NCI-H446 (cell line): ENCODE measurements around the gene LLPH.
A peak's percentile ranks its signal among the peaks of the same experiment; 100 is the strongest.

Experiments used
- DNase-seq, 2 experiments: peaks; one replicate each; lab custom pipeline; 2025; lab: John Stamatoyannopoulos, UW

Gene LLPH

DNA sequence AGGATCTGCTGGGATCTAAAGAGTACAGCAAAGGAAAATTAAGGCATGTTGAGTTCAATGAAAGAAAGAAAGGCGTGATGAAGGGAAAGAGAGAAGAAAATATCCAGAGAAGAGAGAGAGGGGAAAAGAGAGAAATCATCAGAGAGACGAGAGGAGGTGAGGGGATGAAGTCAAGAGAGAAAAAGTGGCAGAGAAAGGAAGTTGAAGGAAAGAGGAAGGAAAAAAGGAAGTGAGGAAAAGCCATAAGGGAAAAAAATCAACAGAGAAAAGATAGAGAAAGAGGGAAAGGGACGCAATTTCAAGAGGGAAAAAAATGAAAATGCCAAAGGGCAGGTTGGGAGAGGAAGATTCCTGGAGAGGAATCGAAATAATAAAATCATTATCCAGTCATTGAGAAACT, 40.4 kb downstream of the LLPH start:
- no peak for DNase-seq

DNA sequence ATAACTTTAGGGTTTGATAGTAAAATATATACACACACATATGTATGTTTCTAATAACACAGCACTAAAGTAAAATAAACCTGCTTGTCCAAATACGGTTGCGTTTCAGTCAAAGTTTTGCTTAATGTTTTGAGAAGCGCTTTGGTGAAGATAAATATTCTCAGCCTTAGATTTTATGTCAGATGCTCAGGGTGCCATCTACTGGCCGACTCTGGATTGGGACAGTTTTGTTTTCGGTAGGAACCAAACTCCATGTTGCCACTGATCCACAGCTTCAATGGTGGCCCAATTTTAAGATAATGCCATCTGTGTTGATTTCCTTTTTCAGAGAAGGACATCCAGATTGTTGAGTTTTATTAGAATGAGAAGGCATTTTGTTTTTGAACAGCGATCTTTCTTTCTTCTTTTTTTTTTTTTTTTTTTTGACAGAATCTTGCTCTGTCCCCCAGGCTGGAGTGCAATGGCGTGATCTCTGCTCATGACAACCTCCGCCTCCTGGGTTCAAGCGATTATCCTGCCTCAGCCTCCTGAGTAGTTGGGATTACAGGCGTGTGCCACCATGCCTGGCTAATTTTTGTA, 43.1 kb downstream of the LLPH start:
- peak; percentile 52 to 80 for DNase-seq

DNA sequence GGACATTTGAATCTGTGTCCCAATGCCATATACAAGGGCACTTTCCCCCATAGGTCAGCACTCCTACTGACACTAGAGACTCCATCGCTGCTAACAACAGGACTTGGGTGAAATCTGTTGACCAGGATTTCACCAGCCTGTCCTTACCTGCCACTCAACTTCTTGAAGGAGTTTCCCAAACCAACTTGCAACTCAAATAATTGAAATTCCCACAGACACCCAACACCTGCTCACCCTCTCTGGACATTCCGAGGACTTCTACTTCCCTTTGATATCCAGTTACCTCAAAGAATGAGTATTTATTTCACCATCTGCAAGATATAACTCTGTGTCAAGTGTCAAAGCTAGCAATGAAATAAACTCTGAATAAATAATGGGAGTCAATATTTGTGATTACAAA, 44.6 kb downstream of the LLPH start:
- DNase-seq: no peak

DNA sequence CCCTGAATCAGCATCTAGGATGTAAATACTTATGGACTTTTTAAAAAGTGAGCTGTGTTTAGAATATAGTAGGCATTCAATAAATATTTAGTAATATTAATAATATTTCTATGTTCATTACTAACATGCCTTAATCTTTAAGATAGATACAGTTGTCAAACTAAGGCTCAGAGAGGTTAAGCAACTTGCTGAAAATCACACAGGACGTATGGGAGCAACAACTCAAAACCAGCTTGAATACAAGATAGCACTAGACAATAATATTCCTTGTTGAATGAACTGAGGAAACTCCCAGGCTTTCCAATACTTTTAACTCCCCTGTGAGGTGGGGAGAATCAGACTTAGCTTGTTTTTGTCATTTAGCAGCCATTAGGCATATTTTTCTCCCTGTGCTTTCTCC, 45.3 kb downstream of the LLPH start:
- DNase-seq: no peak

DNA sequence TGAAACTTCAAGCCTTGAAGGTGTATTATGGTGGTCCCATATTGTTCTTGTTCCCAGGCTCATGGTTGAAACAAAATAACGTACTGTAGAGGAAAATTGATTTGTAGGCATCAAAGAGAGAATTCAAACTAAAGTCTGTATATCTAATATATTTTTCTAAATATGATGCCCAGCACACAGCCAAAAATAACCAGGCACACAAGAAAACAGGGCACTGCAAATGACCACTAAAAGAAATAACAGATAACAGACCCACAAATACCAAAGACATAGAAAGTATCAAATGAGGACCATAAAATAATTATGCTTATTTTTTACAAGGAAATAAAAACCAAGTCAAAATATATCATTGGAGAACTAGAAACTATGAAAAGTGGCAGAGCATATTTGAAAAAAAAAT, 46.8 kb downstream of the LLPH start:
- no peak for DNase-seq

DNA sequence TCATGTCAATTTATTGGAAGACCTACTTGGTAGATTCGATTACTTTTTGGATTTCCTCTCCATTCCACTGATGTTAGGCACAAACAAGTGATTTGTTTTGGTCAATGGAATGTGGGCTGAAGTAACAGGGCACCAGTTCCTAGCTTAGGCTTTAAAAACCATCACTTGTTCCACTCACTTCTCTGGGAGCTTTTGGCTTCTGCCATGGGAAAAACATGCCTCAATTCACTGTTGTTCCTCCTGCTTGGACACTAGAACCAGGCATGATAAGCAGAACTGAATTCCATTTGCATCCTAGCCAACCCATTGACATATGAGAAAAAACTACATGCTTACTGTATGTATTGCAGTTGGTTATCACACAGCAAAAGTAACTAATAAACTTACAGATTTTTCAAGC, 47.8 kb downstream of the LLPH start:
- no peak for DNase-seq

DNA sequence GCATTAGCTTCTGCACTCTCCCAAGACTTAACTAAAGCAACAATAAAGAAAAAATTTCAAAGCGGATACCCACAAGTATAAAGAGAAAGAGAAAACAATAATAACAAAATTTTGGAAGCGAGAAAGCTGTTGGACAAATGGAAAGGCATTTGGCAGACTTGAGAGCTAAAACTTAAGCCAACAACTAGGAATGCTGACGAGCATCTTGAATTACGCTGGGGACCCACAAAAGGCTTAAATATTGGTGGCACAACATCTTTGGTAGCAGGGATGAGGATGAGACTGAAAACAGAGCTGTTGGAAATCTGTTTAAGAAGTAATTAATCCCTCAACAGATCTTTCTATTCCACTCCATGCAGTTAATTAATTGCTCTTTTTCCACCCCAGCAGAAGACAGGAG, 49.8 kb downstream of the LLPH start:
- no peak for DNase-seq

DNA sequence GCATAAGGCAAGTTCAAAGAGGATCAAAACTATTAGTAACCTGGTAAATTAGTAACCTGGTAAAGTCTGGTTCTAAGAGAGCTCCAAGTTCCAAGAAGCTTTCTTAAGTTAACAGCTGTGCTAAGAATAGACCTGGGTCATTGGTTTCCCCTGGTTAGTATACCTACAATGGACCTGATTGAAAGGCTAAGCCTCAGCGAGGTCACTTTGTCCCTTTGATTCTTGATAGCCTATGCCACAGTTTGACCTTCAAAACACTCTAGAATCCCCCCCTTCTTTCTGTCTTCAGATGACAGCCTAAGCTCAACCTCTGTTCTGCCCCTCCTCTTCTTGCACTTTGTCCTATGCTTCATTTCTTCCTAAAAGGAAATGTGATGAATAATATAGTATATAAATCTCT, 53.0 kb downstream of the LLPH start:
- no peak for DNase-seq

DNA sequence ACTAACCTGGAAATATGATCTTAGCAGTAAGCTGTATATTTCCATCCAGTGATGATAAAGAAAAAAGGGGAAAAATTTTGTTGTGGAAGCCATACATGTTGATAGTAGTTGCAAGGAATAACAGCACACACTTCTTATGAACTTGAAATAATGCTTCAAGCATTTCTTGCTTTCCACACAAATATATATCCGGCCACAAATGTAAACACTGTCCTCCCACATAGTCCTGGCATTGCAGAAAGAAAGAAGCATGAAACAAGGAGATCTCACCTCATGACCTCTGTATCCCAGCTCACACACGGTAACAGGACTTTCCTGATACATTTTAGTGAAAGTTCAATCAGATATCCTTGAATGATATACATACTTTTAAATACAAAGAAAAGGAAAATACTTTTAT, 56.0 kb downstream of the LLPH start:
- no peak for DNase-seq

DNA sequence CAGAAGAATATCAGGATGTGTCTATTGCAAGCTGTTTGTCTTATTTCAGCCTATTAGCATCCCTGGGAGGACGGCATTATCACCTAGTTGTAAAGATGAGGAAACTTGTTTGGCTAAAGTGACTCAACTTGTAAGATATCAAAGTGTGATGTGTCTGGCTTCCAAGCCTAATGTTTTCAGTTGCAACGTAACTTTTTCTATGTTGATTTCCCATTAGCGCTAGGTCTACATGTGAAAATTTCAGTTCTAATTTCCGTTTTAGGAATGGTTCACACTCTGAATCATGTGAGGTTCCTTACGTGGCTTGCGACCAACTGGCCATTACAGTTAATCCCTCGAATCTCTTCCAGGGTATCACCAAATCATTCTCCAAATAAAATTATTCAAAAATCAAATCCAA, 58.0 kb downstream of the LLPH start:
- no peak for DNase-seq

DNA sequence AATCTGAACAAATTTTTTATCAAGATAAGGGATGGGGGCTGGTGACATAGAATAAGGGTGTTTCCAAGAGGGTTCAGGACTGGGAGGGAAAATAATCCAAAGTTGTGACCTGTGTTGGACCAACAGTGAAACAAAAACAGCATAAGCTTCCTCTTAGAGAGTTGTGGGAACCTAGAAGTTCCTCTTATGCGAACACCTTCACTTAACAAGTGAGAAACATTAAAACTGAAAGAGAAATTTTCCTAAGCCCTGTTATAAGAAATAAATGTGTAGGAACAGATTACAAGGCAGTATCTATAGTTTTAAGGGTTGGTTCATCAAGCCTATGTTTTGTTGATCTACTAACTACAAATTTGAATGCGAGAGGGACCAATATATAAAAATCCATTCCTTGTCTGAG, 58.4 kb downstream of the LLPH start:
- DNase-seq: no peak

DNA sequence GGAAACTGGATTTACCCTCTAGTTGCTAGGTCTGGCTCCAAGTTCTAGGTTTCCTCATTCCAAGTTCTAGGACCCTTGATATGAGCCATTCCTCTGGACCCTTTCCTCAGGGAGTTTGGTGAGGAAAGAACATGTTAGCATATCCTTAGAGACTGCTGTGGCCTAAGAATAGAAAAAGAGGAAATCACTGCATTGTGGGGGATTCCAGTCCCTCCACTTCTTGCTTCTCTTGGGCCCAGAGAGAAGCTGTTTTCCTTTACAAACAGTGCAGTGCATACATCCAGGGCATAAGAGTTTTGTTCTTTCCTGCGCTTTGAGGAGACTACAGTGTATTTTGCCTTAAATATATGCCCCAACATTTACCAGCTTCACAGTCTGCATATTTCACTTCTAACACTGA, 59.0 kb downstream of the LLPH start:
- no peak for DNase-seq

DNA sequence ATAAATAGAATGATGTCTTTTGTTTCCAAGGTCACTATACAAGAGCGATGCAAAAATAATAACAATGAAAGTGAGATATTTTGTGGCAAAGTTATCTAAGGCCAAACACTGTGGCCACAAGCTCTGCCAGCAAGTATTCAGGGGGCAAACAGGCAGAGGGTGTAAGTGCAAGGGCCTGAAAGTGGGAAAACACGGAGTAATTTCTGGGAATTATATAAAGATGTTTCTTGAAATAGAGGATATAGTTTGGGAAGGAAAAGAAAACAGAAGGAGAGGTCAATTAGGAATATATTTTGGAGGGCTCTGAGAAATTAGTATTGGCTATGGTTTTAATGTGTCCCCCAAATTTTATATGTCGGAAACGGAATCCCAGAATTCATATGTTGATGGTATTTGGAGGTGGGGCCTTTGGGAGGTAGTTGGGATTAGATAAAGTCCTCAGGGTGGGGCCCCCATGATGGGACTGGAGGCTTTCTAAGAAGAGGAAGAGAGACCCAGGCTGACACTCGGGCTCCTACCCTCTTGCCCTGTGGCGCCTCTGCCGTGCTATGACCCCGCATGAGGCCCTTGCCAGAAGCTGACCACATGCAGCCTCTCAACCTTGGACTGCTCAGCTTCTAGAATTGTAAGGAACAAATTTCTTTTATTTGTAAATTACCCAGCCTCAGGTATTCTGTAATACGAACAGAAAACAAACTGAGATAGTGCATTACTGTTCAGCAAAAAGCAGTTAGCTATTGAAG, 60.0 kb downstream of the LLPH start:
- no peak for DNase-seq

DNA sequence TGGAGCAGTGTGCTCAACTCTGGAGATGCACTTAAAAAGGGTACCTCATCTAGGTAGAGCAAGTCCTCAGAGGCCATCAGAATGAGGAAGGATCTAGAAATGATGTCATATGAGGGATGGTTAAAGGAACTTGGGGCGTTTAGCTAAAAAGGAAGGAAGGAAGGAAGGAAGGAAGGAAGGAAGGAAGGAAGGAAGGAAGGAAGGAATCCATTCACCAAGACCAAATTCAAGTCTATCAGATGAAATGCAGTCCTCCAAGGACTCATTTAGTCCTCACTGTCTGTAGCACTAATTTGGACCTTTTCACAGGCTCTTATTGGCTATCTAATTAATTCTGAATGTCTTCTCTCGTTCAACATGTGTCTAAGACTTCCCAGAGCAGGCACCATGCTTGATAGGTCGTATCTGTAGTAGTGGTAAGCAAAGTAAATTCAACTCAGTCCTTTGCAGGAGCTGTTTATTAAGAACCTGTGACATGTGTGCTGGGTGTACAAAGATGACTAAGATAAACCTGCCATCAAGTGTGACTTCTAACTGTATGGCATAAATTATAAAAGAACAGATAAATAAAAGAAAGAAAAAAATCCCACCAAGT, 63.5 kb downstream of the LLPH start:
- DNase-seq: no peak
